Measurements from ENCODE around the gene GOLGA6L22. TPM values are rescaled to one million over a fixed set of nuclear protein-coding genes. Genes with fewer than 3 reads are reported as not detected.
"Not testable (repeated sequence)": the region's sequence is repeated elsewhere in the genome, so short reads cannot be mapped to it uniquely, and the experiment has no call there.

The GOLGA6L22 gene, protein sequence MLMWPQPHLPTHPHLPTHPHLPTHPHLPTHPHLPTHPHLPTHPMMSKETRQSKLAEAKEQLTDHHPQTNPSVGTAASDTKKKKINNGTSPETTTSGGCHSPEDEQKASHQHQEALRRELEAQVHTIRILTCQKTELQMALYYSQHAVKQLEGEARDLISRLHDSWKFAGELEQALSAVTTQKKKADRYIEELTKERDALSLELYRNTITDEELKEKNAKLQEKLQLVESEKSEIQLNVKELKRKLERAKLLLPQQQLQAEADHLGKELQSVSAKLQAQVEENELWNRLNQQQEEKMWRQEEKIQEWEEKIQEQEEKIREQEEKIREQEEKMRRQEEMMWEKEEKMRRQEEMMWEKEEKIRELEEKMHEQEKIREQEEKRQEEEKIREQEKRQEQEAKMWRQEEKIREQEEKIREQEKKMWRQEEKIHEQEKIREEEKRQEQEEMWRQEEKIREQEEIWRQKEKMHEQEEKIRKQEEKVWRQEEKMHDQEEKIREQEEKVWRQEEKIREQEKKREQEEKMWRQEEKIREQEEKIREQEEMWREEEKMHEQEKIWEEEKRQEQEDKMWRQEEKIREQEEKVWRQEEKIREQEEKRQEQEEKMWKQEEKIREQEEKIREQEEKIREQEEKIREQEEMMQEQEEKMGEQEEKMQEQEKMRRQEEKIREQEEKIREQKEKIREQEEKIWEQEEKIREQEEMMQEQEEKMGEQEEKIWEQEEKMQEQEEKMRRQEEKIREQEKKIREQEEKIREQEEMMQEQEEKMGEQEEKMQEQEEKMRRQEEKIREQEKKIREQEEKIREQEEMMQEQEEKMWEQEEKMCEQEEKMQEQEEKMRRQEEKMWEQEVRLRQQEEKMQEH
- under 1 TPM in 1 of 12 donors, not detected in 11; 0.11 TPM for polyA plus RNA-seq (ENCODE audit: insufficient read length in 12 of 12)
- long read RNA-seq, donor 1, result 0 reads
- long read RNA-seq, donor 2, result 0 reads
- long read RNA-seq, donor 3, result 0 reads
- long read RNA-seq, donor 4, result 0 reads
- long read RNA-seq, donor 5, result 0 reads
- long read RNA-seq, donor 6, result 0 reads
- long read RNA-seq, donor 7, result 0 reads
- long read RNA-seq, donor 8, result 0 reads
- long read RNA-seq, donor 9, result 0 reads
- long read RNA-seq, donor 10, result 0 reads
- long read RNA-seq, donor 11, result 0 reads

DNA sequence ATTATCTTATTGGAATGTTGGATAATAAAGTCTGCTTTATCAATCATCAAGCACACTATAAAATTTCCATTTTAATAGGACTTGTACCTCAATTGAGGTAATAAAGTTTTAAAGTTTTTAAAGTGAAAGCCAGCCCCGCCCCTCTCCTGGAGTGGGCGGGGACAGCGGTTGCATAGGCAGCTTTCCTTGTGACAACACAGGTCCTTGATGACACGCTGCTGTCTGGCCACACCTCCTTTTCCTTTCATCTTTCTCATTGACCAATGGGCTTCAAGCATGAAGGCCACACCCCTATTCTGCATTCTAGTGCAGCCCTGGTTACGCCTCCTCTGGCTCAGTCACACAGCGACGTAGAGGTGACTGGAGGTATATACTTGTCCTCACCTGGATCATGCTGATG, at the start of gene GOLGA6L22:
TSS of gene GOLGA6L22 (plus strand) at position 301 of the 400 bp plus-strand sequence. CDS start at position 392, 91 bp downstream.
- DNase-seq, result not testable (repeated sequence)

DNA sequence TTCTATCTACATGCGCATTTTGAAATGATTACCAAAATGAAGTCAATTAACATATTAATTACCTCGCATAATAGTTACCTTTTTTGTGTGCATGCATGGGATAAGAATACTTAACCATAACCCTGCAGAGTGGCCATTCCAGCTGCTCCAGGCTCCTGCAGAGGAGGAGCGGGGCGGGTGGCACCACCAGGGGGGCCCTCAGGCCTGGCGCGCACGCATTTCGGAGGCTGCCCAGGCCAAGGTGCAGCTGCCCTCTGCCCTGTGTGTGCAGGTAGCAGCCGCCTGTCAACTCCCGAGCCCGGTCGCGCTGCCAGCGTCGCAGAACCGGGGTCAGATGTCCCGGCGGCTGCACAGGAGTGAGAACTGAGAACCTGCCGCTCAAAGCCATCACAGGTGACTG, 41.4 kb upstream of the GOLGA6L22 start:
- not testable (repeated sequence) for DNase-seq

DNA sequence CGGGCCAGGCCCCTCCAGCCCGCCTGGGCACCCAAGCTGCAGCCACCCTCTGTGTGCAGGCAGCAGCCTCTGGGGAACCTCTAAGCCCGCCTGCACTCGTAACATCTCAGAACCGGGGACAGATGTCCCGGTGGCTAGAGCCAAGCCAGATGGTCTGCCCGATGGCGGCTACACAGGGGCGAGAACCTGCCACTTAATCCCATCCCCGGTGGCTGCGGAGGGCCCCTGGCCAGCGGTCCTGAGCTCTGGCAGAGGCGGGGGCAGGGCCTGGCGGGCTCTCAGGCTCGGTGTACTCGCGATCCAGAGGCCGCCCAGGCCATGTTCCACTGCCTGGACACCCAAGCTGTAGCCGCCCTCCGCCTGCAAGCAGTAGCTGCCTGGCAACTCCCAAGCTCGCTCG, 40.9 kb upstream of the GOLGA6L22 start:
- DNase-seq, result not testable (repeated sequence)

DNA sequence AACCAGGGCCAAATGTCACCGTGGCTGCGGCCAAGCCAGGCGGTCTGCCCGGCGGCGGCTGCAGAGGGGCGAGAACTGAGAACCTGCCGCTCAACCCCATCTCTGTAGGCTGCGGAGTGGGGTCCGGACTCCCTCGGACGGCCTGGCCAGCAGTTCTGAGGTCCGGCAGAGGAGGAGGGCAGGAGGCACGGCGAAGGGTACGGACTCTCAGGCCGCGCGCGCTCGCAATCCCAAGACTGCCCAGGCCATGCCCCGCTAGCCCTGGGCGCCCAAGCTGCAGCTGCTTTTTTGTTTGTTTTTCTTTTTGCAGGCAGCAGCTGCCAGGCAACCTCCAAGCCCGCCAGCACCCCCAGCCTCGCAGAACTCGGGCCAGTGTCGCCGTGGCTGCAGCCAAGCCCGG, 40.5 kb upstream of the GOLGA6L22 start:
- DNase-seq, result not testable (repeated sequence)

DNA sequence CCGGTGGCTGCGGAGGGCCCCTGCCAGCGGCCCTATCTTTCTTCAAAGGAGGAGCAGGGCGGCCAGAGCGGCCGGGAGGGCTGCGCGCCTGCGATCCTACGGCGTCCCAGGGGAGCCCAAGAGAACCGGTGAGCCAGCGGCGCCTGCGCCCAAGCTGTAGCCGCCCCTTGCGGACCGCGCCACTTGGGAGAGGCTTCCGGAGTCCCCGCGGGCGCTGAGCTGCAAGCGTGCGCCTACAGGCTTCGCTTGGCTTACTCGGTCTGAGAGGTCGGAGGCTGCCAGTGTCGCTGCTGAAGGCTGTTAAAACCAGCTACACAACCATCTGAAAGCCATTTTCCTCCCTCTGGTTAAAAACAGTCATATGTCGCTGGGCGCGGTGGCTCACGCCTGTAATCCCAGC, 40.0 kb upstream of the GOLGA6L22 start:
- not testable (repeated sequence) for DNase-seq

DNA sequence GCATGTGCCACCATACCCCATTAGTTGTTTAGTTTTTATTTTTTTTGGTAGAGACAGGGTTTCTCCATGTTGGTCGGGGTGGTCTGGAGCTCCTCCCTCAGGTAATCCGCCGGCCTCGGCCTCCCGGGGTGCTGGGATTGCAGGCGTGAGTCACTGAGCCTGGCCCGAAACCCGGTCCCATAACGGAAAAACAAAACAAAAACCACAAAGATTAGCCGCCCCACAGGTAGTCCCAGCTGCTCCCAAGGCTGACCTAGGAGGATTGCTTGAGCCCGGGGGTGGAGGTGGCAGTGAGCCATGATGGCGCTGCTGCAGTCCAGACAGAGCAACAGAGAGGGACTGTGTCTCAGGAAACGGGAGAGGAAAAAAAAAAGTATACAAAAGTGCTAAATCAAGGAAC, 38.4 kb upstream of the GOLGA6L22 start:
- DNase-seq, result not testable (repeated sequence)

DNA sequence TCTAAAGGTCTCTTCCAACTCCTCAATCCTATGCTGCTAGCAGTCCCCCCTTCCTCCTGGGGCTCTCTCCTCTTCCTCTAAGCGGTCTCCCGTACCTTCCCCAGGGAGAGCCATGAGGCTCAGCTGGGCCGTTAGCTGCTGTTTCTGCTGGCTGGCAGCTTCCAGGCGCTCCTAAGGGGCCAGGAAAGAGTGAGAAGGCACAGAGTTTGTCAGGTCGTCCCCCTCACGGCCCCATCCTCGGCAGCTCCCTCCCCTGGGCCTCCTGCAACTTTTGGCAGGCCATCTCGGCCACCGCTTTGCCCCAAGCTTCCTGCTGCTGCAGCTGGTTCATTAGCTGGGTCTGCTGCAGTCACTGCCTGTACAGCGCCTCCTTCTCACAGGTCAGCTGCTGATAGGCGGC, 29.3 kb upstream of the GOLGA6L22 start:
- not testable (repeated sequence) for DNase-seq

DNA sequence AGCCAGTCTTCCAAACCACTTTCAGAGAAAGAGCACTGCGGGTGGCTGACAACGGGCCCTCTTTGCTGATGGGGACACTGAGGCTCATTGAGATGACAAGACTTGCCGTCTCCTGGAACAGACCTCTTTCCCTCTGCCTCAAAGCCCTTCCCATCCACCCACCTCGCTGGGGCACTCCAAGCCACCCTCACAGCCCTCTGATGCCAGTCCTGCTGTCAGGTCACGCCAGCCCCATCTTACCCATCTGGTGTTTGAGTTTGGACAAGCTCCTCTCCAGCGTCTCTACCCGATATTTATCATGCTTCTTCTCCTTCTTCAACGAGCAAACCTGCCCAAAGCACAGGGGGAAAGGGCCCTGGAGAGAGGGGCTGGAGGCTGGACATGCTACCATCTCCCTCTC, 27.0 kb upstream of the GOLGA6L22 start:
- DNase-seq, result not testable (repeated sequence)

DNA sequence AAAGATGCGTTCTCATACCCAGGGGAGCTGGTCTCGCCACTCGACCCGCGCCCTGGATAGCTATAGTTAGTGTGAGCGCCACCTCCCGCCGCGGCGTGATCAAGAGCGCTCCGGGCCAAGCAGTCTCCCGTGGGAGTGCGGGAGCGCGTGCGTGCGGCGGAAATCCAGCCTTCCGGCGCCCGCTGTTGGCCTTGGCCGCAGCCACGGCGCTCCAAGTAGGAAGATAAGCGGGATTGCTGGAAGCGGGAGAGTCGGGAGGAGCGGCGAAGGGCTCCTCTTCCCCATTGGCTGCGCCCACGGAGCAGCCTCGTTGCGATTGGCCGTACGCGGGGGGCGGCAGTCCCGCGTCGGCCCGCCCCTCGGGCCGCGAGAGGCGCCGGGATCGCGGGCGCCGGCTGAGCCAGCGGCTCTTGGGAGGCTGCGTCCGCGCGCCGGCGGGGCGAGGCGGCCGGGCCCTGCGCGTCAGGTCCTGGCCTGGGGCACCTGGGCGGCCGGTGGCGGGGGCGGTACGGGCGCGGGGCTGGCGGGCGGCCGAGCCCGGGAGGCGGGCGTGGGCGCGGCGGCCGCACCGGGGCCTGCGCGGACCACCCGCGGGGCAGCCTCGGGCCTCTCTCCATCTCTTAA, 35.9 kb downstream of the GOLGA6L22 start:
- not testable (repeated sequence) for DNase-seq

DNA sequence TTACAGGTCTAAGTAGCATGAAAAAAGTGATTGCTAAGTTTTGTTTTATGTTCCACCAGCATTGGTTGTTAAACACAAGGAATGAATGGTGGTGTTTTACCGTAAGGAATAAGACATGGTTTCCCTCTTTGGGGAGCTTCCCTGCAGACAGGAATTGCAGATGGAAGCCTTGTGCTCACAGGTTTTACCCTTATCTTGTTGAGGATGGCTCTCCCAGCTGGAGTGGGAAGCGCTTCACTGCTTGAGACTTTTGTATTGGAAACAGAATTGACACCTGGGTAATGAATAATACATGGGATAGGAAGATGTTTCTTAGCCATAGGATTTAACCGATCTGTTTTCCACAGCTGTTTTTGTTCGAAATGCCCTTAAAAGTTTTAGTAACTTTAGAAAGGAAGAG, 38.5 kb downstream of the GOLGA6L22 start:
- not testable (repeated sequence) for DNase-seq

DNA sequence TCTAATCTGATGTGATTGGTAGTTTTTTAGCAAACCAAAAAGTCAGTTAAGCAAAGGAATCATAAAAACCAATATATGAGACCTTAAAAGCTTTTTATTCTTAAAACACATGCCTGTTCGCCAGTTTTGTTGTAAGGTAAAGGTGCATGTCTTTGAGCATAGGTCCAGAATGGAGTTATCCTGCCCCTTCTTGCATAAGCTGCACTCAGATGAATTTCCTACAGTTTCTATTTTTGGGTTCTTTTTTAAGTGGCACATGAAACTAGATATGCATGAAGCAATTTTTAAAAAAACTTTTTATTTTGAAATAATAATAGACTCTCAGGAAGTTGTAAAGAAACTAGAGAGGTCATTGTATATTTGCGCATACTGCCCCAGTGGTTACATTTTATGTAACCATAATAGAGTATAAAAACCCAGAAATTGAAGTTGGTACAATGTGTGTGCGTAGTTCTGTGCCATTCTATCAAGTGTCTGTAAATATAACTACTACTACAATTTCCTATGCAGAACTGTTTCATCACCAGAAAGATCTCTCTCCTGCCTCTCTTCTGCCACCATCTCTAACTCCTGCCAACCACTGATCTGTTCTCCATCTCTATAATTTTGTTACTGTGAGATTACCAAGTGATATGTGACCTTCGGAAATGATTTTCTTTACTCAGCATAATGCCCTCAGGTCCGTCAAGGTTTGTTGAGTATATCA, 39.7 kb downstream of the GOLGA6L22 start:
- not testable (repeated sequence) for DNase-seq

DNA sequence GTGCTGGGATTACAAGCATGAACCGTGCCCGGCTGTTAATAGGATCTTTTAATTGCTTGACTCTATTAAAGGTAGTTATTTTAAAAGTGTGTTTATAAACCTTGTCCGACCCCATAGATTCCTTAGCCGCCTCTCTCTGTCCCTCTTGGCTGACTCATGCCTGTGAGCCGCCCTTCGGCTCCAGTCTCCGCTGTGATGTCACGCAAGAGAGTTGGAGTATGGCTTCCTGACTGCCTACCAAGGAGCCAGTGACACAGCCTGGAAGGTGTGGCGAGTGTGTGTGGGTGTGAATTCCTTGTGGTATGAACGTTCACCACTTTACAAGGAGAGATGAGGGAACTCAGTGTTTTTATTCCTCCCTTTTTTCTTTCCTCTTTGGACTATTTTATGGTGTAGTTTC, 43.6 kb downstream of the GOLGA6L22 start:
- DNase-seq, result not testable (repeated sequence)

DNA sequence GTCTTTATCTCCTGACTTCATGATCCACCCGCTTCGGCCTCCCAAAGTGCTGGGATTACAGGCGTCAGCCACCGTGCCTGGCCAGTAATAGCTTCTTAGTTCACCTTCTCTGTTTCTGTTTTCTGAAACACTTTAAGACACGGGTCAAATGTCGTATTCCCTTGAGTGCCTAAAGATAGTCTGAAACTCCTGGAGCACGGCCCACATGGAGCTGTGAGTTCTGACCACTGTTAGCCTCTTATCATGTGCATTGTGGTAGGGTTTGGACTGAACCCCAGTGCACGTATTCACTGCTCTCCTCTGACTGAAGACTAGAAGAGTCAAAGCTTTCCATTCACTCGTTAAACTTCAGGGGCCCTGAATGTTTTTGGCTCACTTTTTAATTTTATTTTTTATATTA, 48.3 kb downstream of the GOLGA6L22 start:
- not testable (repeated sequence) for DNase-seq

DNA sequence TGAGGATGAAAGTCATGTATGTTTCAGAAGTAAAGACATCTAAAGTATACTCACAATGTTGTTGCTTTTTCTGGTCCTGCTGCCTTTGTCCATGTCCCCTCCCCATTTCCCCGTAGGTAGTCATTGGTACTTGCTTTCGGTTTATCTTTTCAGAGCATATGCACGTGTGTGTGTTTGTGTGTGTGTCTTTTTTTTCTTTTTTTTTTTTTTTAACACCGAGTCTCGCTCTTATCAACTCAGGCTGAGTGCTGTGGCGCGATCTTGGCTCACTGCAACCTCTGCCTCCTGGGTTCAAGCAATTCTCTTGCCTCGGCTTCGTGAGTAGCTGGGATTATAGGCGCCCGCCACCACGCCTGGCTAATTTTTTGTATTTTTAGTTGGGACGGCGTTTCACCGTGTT, 57.4 kb downstream of the GOLGA6L22 start:
- DNase-seq, result not testable (repeated sequence)
